Inflammatory macrophage treated with lipopolysaccharide for 1 hour (primary cell): Measurements from ENCODE around the gene ITGA11.
A peak's percentile ranks its signal among the peaks of the same experiment; 100 is the strongest.

Experiments
- DNase-seq, 2 donors: peaks; one replicate each; pipeline ENCODE4 v3.0.0-alpha.2; 2020 to 2022

Gene ITGA11

DNA sequence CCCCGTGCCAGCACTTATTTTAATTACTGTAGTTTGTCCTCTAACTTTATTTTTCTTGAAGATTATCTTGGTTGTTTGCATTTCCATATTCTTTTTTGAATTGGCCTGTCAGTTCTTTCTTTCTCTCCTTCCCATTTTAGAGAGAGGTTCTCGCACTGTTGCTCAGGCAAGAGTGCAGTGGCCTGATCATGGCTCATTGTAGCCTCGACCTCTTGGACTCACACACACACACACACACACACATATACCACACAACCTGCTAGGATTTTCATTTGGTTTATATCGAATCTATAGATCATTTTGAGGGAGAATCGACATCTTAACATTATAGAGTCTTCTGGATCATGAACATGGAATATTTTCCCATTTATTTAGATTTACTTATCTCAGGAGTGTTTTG, 145.7 kb downstream of the ITGA11 start:
- DNase-seq: no peak

DNA sequence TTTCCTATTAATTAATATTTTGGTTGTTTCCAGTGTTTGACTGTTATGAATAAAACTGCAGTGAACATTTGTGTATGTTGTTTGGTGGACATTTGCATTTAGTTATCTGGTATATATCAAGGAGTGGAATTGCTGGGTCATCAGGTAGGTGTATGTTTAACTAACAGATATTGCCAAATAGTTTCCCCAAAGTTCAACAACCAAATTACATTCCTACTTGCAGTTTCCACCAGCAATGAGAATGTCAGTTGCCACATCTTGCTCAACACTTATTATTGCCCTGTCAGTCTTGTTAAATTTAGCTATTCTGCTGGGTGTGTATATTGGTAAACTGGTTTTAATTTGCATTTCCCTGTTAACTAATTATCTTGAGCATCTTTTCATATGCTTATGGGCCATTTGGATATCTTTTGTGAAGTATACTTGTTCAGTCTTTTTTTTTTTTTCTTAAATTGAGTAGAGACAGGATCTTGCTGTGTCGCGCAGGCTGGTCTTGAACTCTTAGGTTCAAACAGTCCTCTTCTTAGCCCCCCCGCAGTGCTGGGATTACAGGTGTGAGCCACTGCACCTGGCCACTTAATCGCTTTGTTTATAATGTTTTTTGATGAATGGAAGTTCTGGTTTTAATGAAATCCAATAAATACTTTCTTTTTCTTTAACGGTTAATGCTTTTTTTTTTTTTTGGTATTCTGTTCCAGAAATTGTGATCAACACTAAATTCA, 146.5 kb downstream of the ITGA11 start:
- DNase-seq: peak; percentile 51 to 60

DNA sequence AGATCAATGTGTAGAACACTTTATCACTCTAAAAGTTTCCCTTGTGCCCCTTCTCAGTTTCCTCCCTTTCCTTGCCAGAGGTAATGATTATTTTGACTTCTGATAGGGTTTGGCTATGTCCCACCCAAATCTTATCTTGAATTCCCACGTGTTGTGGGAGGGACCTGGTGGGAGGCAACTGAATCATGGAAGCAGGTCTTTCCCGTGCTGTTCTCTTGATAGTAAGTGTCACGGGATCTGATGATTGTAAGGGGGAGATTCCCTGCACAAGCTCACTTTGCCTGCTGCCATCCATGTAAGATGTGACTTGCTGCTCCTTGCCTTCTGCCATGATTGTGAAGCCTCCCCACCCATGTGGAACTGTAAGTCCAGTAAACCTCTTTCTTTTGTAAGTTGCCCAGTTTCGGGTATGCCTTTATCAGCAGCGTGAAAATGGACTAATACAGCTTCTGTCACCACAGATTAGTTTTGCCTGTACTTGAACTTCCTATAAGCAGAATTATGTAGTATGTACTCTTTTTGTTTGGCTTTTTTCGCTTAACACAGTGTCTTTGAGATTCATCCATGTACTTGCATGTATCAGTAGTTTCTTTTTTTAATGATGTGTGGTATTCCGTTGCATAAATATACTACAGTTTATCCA, 147.2 kb downstream of the ITGA11 start:
- DNase-seq: peak in 1 of 2 donors; percentile 64

DNA sequence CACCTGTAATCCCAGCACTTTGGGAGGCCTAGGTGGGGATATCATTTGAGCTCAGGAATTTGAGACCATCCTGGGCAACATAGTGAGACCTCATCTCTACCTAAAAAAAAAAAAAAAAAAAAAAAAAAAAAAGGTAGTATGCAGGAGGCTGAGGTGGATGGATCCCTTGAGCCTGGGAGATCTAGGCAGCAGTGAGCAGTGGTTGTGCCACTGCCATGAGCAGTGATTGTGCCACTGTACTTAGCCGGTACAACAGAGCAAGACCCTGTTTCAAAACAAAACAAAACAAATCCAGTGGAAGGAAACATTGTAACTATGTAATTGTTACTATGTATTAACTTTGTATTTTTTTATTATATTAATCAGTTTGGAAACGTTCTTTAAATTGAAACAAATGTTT, 148.6 kb downstream of the ITGA11 start:
- no peak for DNase-seq

DNA sequence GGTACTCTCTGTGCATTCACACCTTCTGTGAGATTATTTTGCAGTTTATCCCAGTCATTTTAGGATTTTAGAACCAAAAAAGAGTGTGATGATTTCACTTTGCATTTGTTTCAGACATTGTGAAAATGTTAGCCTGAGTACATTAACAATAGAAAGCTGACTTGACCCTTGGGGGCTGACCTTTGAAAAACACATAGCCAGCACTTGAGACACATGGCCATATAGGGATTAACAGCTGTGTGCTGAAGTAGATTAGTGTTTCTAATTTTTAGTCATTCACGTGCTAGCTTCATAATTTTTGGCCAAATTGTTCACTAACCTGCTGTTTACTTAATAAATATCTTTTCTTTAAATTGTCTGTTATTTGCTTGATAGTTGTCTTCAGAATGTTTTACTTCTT, 151.0 kb downstream of the ITGA11 start:
- DNase-seq: no peak

DNA sequence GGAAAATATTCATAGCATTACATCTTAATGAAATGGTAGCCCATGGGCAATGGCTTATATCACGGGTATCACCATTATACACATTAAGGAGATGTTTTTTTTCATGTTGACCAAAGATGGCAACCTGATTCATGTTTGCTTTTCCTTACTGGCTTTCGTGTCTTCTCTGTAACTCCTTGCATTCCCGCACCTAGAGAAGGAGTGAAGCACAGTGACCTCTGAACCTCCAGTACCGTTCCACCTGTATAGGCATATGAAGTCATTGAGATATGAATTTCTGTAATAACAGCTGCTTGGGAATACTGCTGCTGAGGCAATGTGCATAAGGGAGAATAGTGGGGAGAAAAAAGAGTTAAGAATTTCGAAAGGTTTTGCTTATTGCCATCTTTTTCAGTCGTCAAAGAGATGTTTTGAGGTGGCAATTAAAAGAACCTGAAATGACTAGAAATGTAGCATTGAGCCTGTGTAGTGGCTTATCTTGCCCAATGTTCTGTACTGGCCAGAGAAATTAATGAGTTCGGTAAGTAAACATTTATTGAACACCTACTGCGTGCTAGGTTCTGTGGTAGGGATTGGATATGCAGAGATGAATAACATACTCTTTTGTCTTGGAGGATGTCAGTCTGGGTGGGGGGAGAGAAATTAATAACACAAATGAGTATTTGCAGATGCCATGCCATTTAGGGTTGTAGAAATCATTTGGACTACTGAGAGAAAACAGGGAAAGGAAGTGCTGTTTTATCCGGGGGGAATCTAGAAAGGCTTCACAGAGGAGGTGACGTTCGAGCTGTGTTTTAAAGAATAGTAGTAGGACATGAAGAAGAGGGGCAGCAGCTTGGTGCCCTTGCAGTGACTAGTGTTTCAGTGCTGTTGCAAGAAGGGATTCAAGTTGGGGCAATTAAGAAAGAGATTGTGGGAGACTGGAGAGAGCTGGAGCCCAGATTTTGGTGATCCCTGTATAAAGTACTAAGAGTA, 151.9 kb downstream of the ITGA11 start:
- DNase-seq: no peak

DNA sequence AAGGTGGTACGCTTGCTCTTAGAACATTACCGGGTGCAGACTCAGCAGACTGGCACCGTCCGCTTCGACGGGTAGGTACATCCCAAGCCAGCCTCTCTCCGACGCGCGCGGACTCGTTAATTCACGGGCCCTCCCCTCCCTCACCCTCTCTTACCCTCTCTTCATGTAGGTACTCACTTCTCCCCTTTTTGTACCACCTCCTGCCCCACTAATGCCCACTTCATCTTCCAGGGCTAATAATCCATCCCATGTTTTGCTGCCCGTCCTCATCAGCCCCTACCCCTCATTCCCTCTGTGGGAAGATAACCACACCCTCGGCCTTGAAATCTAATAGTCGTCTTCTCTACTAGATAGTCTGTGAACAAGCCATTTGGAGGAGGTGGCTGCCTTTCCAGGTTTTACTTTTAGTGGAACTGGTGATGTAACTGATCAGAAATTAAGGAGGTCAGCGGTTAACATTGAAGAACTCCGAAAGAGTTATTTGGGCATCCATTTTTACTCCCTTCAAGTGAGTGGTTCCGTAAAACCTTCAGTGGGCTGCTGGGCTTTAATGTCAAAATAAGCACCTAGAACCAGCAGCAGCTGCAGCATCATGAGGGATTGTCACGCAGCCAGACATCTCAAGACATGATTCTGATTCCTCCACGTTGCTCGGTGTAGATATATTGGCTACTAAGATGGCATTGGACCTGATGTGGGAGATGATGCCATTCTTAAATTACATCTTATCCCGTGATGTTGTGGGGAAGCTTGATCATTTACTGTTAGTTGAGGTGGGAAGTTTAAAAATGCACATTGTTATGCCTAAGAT, 153.2 kb downstream of the ITGA11 start:
- peak; percentile 40 to 57 for DNase-seq

DNA sequence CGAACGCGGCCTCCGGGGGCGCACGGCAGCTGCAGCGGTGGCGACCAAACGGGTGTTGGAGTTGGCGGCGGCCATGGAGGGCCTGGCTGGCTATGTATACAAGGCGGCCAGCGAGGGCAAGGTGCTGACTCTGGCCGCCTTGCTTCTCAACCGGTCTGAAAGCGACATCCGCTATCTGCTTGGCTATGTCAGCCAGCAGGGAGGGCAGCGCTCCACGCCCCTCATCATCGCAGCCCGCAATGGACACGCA, 153.7 kb downstream of the ITGA11 start:
- DNase-seq: no peak

DNA sequence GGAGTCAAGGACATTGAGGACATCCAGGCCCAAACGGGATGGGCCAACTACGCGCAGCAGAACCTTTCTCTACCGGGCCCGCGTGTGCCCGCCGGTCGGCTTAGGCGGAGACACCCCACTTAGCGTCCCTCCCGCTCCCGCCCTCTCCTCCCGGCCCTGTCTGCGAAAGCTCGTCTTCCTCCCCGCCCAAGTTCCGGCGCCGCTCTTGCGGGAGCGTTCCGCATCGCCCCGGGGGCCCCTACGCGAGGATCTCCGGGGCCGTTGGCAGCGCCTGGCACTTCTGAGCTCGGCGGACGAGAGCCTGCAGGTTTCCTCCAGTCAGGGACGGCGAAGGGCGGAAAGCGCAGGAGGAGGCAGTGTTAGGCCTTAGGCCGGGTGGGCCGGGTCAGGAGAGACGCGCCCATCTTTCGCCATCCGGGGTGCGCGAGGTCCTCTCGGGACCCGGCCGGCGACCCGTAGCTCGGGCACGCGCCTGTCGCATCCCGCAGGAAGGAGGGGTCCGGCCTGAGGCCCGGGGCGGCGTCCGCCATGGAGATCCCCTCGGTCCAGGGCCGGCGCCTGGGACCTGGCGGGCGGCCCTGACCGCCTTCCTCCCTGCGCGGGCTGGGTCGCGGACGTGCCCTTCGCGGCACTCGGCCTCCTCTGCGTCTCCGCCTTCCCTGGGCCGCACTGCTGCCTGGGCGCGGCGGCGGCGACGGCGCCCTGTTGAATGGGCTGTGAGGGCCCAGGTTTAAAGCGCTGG, 154.2 kb downstream of the ITGA11 start, which contains the start of gene FEM1B:
FEM1B (plus strand) TSS at position 143 of the 742 bp plus-strand sequence. CDS start 673 bp downstream, outside the sequence.
- DNase-seq: peak; percentile 93 to 94

DNA sequence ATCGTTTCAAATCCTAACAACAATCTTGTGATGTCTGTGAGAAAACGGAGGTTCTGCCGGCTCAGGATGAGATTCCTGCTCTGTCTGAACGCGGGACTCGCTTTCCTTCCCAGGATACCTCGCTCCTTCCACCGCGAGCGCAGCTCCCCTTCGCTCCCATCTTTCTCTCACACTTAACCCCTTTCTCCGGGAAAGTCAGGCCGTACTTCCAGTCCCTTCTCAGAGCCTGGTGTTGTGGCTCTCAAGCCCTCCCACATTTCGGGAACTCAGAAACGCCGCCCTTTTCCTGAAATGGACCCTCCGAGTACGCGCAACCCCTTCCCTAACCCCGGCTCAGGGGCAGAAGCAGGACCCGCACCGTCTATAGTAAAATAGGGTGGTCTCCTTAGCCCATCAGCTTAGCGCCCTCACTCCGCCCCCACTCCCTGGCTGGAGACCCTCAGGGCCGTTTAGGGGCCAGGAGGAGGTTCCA, 154.8 kb downstream of the ITGA11 start:
- DNase-seq: peak; percentile 48 to 56

DNA sequence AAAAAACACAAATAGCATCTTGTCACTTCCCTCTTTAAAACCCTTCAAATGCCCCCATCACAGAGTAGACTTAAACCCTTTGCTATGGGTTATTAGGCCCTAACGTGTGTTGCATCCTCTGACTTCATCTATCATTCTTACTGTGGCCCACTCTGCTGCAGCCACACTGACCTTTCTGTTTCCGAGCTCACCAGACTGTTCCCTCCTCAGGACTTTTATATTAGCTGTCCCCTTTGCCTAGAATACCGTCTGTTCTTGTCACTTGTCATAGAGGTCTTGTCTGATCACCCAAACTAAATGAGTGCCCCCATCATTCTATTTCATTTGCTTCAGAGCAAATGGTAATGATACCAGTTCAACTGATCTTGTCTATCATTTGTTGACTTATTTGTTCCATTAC, 155.3 kb downstream of the ITGA11 start:
- DNase-seq: no peak

DNA sequence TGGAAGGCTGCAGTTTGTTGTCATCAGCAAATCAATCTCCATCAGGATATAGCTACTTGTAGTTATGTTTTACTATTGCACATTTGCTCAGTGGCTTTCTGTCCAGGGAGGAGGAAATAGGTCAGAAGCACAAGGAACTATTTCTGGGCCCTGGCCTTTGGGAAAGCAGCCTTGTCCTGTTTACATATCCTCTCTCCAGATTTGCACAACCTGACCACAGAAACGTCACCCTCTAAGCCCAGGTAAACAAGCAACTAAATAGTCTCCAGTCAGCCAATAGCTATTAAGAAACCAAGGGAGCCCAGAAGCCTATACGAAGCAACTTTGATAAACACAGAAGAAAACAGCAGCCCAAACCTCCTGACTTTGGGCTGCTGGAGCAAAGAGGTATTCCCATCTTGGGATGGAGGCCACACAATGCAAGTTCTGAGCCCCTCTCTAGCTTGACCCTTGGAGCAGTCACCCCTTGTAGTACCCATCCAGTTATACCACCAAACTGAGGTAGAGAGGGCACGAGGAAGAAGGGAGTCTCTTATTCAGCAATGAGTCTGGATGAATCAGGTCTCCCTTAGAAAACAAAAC, 156.7 kb downstream of the ITGA11 start:
- DNase-seq: peak; percentile 47 to 87

DNA sequence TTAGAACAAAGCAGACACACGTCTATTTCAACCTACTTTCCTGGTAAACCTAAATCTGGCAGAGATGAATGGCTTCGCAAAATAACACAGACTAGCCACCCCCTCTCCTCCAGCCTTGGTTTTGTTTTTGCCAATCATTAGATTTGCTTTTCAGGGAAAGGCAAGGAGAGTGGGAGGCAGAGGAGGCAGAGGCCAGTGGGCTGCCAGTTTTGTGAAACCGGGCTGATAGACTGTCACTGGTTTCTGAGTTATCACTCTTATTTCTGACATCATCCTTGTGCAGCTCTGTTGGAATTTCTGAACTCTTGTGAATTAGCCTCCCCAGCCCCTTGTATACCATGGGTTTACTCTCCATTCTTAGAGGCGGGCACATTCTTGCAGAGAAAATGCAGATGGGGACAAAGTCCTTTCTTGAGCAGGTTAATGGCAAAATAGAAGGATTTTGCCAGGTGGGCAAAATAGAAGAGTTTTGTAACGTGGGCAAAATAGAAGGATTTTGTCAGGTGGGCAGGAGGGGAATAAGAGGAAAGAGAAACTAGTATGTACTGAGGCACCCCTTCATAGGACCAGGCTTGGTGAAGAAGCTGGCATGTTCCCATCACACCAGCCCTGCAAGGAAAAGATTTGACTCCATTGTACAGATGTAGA, 157.6 kb downstream of the ITGA11 start:
- DNase-seq: peak; percentile 61 to 92

DNA sequence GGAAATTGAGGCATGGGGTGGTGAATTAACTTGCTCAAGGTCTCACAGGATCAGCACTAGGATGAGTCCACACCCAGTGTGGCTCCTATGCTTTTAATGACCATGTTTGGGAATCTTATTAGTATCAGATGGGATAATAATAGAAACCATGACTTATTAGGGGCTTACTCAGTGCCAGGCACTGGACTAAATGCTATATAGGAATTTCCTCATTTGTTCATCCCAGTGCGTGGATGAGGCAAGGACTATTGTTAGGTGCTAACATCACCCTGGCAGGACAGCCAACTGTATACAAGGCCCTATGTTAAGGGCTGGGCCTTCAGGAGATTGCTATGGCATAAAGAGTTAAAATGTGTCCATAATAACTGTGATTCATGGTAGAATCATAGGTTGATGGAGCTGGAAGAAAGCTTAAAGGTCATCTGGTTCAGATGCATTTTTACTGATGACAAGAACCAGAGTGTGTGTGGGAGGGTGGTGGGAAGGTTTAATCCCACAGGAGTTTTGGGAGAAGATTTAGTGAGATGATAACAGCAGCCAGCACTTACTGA, 159.2 kb downstream of the ITGA11 start:
- DNase-seq: peak; percentile 75 to 99

DNA sequence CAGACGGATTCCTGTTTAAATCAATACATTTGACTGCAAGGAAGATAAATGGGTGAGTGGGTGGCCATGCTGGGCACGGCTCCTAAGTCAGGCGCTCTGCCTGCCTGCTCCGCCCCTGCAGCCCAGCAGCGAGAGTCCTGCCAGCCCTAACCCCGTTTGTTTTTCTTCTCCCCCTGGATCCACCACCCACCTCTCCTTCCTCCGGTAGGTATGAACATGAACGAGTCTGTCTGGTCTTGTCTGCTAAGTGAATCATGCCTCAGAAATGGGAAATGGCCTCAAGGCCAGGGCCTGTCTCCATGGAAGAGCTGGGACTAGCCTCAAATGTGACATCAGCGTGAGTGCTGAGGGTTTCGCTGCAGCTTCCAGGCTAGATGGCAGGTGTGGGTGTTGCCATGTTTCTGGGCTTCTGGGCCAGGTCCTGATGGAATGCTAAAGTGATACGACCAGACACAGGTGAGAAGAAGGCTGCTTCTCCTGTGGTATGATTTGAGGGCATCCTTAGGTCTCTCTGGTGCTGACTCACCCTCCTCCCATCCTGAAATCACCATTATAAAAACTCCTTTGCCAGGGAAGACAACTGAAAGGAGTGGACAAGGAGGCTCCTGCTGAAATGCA, 160.0 kb downstream of the ITGA11 start:
- peak in 1 of 2 donors; percentile 52 for DNase-seq

DNA sequence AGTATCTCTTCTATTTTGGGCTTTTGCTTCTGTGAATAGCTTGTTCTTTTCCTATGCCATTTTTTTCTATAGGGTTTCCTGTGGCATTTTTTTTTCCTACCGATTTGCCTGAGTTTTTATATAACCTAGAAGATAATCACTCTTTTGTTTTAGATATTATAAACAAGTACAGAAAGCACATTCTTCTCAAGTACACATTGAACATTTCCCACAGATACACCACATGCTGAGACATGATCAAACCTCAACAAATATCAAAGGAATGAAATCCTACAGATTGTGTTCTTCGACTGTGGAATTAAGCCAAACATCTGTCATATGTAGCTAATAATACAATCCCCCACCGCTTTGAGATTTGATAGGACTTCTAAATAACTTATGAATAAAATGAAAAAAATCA, 163.6 kb downstream of the ITGA11 start:
- no peak for DNase-seq

DNA sequence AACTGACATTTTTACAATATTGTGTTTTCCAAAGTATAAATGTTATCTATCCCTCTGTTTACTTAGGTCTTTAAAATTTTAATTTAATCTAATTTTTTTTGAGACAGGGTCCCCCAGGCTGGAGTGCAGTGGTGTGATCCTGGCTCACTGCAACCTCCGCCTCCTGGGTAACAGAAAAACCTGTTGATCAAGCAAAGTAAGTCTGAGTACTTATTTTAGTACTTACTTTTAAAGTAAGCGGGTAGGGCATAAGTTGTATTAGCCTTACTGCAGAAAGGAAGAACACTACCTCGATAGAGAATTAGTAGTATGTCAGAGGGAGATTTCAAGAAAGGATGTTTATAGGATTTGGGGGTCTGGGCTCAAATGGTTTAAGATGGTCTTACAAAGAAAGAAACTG, 166.3 kb downstream of the ITGA11 start:
- DNase-seq: no peak

DNA sequence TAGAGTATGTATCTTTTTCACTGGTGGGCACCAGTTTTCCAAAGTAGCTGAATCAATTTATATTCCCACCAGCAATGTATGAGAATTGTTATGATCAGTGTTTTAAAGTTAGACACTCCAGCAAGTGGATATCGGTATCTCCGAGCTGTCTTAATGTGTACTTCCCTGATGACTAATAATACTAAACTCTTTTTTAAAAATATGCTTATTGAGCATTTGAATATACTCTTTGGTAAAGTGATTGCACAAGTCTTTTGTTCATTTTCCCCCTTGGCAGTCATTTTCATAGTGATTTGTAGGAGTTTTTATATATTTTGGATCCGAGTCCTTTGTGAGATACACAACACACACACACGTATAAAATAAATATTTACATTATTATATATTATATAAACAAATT, 166.9 kb downstream of the ITGA11 start:
- peak; percentile 38 to 72 for DNase-seq

DNA sequence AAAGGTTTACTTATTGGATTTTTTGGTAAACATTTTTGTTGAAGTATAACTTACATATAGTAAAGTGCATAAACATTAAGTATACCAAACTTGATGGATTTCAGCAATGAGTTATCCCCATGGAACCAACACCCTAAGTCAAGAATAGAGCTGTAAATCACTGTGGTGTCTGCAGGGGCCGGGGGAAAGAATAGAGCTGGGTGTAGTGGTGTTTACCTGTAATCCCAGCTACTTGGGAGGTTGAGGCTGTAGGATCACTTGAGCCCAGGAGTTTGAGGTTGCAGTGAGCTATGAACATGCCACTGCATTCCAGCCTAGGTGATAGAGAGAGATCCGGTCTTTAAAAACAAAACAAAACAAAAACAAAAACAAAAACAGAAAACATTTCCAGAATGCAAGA, 167.7 kb downstream of the ITGA11 start:
- no peak for DNase-seq
